Memory B cell (primary cell): ENCODE results near the gene RSPO1.
"Not testable (repeated sequence)": the region's sequence is repeated elsewhere in the genome, so short reads cannot be mapped to it uniquely, and the experiment has no call there.

Experiments used
- ATAC-seq: fragments of 150-1000 bp; cut with Tn5 transposase; 2 replicates; pipeline ENCODE4 v1.10.0; 2021; ENCODE audit warnings: low read depth, mild to moderate bottlenecking, moderate library complexity
- DNase-seq, 2 donors: peaks; one replicate each; pipeline ENCODE4 v3.0.0; 2022; ENCODE audit warnings: low spot score in 2 of 2
- H3K27ac Mint-ChIP-seq: one replicate; pipeline ENCODE4 v1.8.0; 2022; ENCODE audit warnings: mild to moderate bottlenecking, moderate library complexity, mixed read lengths
- H3K27me3 Mint-ChIP-seq: one replicate; pipeline ENCODE4 v1.8.0; 2022; ENCODE audit warnings: mixed read lengths
- H3K36me3 Mint-ChIP-seq: one replicate; pipeline ENCODE4 v1.8.0; 2022; ENCODE audit warnings: mild to moderate bottlenecking, mixed read lengths
- H3K4me1 Mint-ChIP-seq: one replicate; pipeline ENCODE4 v1.8.0; 2022; ENCODE audit warnings: mixed read lengths
- H3K4me3 Mint-ChIP-seq: one replicate; pipeline ENCODE4 v1.8.0; 2022; ENCODE audit warnings: mild to moderate bottlenecking, moderate library complexity, mixed read lengths
- H3K9me3 Mint-ChIP-seq: one replicate; pipeline ENCODE4 v1.8.0; 2022; ENCODE audit warnings: mixed read lengths

Gene RSPO1, protein sequence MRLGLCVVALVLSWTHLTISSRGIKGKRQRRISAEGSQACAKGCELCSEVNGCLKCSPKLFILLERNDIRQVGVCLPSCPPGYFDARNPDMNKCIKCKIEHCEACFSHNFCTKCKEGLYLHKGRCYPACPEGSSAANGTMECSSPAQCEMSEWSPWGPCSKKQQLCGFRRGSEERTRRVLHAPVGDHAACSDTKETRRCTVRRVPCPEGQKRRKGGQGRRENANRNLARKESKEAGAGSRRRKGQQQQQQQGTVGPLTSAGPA

DNA sequence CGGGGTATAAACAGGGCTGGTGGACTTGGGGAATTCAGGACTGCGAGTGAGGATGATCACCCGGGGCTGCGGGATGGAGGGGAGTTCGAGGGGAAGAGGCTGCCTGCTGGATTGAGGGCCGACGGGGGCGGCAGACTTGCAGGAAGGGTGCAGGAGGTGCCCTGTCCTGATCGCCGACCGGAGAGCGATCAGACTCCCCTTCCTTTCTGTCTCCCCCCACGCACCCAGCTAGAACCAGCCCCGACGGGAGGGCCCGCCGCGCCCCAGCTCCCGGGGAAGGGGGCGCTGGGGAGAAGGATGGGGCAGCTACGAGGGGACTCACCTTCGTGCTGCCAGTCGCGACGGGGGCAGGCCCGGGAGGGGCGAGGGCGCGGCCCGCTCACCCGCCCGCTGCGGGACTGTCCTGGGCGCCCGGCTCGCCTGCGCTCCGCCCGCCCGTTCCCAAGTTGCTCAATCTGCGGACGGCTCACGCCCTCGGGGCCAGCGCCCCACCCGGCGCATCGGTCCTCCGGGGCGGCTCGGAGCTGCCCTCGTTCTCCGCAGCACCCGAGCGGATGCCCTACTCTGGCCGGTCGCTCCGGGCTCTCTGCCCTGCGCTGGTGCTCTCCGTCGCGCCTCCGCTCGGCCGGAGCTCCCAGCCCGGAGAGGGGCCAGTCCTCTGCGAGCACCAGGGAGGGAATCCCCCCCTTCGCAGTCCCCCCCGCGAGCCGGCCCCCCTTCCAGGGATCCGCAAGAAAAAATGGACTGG, at the start of gene RSPO1:
RSPO1 (minus strand) TSS at position 649 of the 748 bp plus-strand sequence. CDS start 5,231 bp downstream, outside the sequence.
- Mint-ChIP-seq H3K4me1 (peaks cover 8% of the 10 kb centered on the region), H3K27me3 (peaks cover 48% of the 10 kb centered on the region), H3K4me3 (peak within 1 kb of the TSS; percentile 35), H3K9me3 (no peaks in the 10 kb centered on the region), H3K36me3 (no peaks in the 10 kb centered on the region), H3K27ac (no peak within 1 kb of the TSS)
- DNase-seq (no peak), ATAC-seq (no peak)

DNA sequence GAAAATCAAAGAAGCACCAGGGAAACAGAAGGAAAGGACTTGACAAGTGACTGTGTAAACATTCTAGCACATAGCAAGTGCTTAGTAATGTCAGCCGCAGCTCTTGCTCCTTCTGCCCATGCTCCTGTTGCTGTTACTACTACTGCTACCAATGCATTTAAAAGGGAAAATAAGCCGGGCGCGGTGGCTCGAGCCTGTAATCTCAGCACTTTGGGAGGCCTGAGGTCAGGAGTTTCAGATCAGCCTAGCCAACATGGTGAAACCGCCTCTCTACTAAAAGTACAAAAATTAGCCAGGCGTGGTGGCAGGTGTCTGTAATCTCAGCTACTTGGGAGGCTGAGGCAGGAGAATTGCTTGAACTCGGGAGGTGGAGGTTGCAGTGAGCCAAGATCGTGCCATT, 49.5 kb upstream of the RSPO1 start:
- H3K9me3 Mint-ChIP-seq, H3K4me3 Mint-ChIP-seq, DNase-seq, ATAC-seq, H3K27me3 Mint-ChIP-seq, H3K4me1 Mint-ChIP-seq: not testable (repeated sequence)
- H3K27ac Mint-ChIP-seq, result peak overlapping the region; percentile 33
- H3K36me3 Mint-ChIP-seq, result peaks cover 29% of the 10 kb centered on the region

DNA sequence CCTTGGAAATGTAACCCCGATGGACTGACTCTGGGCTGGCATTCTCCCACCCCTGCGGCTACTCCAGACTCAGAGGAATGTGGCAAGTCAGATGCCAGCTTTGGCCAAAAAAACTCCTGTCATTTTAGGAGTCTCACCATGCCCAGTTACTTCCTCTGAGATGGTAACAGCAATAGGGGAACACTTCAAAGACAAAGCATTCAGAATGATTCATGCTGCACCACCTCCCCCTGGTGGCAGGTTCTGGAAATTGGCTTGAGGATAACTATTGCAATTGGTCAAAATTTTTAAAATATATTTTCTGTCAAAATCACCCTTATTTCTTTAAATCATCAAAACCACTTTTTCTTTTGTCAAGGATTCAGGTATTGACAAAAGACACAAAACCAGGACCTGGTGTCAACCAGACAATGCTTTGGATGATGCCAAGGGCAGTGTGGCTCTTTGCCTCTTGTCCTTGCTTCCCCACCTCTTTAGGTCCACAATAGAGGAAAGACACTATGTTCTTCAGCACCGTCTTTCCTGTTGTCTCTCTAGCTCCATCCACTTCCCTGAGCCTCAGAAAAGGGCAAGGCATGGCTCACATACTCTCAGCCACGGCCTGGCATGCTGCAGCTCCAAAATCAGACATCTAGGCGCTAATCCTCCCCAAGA, 47.8 kb upstream of the RSPO1 start:
- DNase-seq (peak; percentile 75 to 84), ATAC-seq (peak; percentile 89)
- Mint-ChIP-seq H3K4me1 (no peaks in the 10 kb centered on the region), H3K27ac (peak overlapping the region; percentile 45), H3K36me3 (peaks cover 24% of the 10 kb centered on the region), H3K27me3 (no peaks in the 10 kb centered on the region), H3K9me3 (no peaks in the 10 kb centered on the region), H3K4me3 (no peak overlapping the region)

DNA sequence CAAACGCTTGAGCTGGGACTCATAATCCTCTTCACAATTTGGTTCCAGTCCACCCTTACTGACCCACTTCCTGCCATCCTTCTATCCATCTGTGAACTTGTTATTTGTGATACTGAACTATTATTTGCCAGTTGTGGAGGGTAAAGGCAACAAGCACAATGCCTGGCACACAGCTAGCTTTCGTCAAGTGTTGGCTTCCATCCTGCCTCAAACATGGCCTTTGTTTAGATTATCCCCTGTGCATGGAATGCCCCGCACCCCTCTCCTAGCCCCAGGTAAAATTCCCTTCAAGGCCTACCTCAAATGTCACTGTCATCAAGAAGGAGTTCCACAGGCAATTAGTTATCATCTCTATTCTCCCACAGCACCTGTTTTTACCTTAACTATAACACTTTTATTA, 46.2 kb upstream of the RSPO1 start:
- DNase-seq, result no peak
- H3K9me3 Mint-ChIP-seq, result no peaks in the 10 kb centered on the region
- H3K27me3 Mint-ChIP-seq, result no peaks in the 10 kb centered on the region
- no peak overlapping the region for H3K4me3 Mint-ChIP-seq
- H3K36me3 Mint-ChIP-seq, result peaks cover 22% of the 10 kb centered on the region
- peaks cover 11% of the 10 kb centered on the region for H3K4me1 Mint-ChIP-seq
- no peak for ATAC-seq
- no peak overlapping the region for H3K27ac Mint-ChIP-seq

DNA sequence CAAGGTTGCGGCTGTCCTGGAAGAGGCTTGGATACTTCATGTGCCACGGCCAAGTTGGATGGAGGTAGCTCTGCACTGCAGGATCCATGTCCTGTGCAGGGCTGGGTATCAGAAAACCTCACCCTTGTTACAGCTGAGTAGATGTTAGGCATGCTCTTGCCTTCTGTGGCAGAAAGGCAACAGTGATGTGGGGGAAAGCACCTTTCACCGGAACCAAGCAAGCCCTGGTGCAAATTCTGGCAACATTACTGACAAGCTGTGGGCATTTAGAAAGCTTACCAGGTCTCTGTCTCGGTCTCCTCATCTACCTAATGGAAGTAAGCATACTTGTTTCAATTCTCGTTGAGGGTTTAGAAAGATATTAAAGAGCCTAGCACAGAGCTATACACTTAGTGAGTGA, 43.1 kb upstream of the RSPO1 start:
- ATAC-seq, result no peak
- peaks cover 6% of the 10 kb centered on the region for H3K36me3 Mint-ChIP-seq
- H3K27ac Mint-ChIP-seq, result no peak overlapping the region
- H3K9me3 Mint-ChIP-seq, result no peaks in the 10 kb centered on the region
- H3K4me3 Mint-ChIP-seq, result no peak overlapping the region
- no peak for DNase-seq
- no peaks in the 10 kb centered on the region for H3K27me3 Mint-ChIP-seq
- H3K4me1 Mint-ChIP-seq, result peaks cover 20% of the 10 kb centered on the region

DNA sequence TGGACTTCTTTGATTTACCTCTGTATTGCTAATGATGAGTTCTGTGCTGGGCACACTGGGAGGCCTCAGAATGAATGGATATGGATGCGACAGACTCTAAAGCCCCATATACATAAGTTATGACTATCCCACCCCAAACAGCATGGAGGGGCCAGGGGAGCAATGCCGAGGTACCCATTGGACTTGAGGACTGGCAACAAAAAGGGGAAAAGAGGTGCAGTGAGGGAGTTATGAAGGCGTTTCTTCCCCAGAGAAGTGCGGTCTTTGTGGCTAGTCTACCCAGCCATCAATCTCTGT, 42.4 kb upstream of the RSPO1 start:
- no peak for ATAC-seq
- no peak overlapping the region for H3K4me3 Mint-ChIP-seq

DNA sequence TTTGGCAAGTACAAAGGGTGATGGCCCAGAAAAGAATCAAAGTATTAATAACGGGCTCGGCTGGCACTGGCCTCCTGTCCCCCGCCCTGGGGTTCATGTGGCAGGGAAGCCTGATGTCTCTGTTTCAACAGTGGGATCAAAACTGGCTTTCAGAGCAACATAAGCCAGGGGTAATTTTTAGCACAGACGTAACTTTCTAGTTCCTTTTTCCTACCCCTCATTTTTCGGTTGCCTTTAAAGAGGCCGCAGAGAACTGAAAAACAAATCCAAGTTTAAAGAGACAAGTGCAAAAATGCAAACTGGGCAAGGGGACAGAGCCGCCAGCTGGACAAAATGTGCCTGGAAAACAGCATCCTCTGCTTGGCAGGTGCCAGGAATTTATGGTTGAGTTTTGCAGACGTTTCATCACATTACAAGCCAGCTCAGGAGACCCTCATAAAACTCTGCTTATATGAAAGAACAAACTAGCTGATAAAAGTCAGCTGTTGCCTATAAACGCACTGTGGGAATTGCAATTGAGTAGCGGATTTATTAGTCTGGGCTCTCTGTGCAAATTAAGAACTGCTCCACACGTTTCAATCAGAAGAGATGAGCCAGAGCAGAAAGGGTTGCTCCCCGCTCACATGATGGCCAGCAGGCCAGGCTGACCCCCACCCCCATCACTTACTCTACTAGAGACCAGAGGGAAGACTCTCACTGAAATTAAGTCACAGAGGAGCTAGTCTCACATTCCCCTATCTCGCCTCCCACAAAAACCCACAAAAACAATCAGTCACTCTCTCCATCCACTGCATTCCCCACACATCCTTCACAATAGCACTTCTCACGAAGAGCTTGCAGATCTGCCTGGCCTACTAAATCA, 41.8 kb upstream of the RSPO1 start:
- Mint-ChIP-seq H3K36me3 (peaks cover 4% of the 10 kb centered on the region), H3K4me3 (peak overlapping the region; percentile 16), H3K27ac (peak overlapping the region; percentile 79), H3K4me1 (peaks cover 20% of the 10 kb centered on the region), H3K9me3 (no peaks in the 10 kb centered on the region), H3K27me3 (peaks cover 2% of the 10 kb centered on the region)
- ATAC-seq, result peak; percentile 48
- DNase-seq, result no peak

More for the DNA sequence above, 42.4 kb upstream of the RSPO1 start:
- H3K36me3 Mint-ChIP-seq, result peaks cover 4% of the 10 kb centered on the region
- H3K9me3 Mint-ChIP-seq, result no peaks in the 10 kb centered on the region
- H3K27me3 Mint-ChIP-seq, result no peaks in the 10 kb centered on the region
- no peak for DNase-seq
- H3K27ac Mint-ChIP-seq, result no peak overlapping the region
- peaks cover 20% of the 10 kb centered on the region for H3K4me1 Mint-ChIP-seq

DNA sequence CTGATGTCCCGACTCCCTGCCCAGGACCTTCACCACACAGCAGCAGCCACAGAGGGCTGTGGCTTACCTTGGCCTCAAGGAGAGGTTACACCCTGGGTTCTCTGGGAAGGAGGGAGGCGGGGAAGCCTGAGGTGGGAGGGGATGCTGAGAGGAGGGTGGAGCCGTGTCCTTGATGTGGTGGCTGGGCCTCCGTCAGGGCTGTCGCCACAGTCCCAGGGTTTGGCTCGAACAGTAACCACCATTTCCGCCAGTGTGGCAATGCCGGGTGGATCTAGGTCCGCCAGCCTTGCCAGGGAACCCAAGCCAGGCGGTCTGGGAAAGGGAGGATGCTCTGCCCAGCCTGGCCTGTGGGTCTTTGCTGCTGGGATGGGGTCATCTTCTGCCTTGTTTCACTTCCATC, 39.2 kb upstream of the RSPO1 start:
- ATAC-seq, result no peak
- Mint-ChIP-seq H3K4me3 (no peak overlapping the region), H3K27ac (no peak overlapping the region)

DNA sequence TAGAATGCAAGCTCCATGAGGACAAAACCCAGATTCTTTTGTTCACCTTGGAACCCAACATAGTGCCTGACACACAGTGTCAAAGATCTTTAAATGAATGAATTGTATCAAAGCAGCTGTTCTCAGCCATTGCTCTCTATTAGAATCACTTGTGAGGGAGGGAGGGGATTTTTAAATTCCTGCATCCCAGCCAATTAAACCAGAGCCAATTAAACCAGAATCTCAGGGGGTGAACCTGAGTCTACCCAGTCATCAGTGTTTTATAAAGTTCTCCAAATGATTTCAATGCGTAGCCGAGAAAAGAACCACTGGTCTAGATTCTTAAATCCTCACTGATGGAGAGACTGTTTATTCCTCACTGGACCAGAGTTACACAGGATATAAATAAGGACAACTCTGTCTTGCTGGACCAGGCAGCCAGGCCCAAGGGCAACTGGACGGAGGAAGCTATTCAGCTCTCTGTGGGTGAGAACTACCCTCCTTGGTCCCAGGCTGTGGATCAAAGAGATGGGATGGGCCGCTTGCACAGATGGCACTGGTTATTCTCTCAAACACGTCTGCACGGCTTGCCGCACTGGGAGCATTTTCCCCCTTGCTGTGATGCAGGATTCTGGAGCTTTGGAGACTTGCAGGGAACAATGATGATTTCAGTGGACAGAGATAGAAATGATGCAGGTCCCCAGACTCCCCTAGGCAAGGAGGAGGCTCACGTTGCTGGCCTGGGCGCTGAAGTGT, 37.6 kb upstream of the RSPO1 start:
- H3K27ac Mint-ChIP-seq, result no peak overlapping the region
- no peak for ATAC-seq
- H3K27me3 Mint-ChIP-seq, result peaks cover 5% of the 10 kb centered on the region
- no peaks in the 10 kb centered on the region for H3K36me3 Mint-ChIP-seq
- no peak overlapping the region for H3K4me3 Mint-ChIP-seq
- DNase-seq, result no peak
- peaks cover 20% of the 10 kb centered on the region for H3K4me1 Mint-ChIP-seq
- no peaks in the 10 kb centered on the region for H3K9me3 Mint-ChIP-seq

More for the DNA sequence above, 39.2 kb upstream of the RSPO1 start:
- Mint-ChIP-seq H3K27me3 (peaks cover 5% of the 10 kb centered on the region), H3K4me1 (peaks cover 20% of the 10 kb centered on the region), H3K36me3 (no peaks in the 10 kb centered on the region), H3K9me3 (no peaks in the 10 kb centered on the region)
- no peak for DNase-seq

DNA sequence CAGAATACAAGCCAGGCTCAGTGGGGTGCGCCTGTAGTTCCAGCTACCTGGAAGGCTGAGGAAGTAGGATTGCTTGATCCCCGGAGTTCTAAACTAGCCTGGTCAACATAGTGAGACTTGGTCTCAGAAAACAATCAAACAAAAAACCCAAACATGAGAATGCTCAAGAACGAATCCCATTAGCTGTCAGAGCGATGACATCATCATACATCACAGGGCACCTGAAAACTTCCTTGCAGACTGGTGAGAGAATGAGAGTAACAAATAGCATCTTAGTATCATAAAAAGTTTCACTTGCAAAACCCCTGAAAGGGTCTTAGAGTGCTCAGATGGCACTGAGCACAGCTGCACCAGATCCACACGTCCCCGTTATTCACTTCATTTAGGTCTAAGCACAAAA, 36.6 kb upstream of the RSPO1 start:
- DNase-seq (no peak), ATAC-seq (no peak)
- H3K27me3 Mint-ChIP-seq, result peaks cover 5% of the 10 kb centered on the region
- no peaks in the 10 kb centered on the region for H3K36me3 Mint-ChIP-seq
- no peaks in the 10 kb centered on the region for H3K9me3 Mint-ChIP-seq
- H3K4me1 Mint-ChIP-seq, result peaks cover 12% of the 10 kb centered on the region
- H3K27ac Mint-ChIP-seq, result no peak overlapping the region
- no peak overlapping the region for H3K4me3 Mint-ChIP-seq

DNA sequence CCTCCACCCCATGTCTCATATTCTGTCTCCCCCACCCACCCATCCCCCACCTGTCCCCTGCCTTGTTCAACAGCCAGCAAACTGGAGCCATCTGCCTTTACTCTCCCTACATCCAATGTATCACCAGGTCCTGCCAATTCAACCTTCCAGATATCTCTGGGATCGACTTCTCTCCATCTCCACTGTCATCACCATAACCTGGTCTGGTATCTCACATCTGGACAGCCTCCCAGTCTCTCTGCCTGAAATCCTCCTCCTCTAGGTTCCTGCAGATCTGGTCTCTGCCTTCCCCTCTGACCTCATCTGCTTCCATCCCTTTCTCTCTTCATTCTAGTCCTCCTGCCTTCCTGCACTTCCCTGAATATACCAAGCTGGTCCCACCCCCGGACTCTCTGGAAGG, 35.4 kb upstream of the RSPO1 start:
- H3K4me1 Mint-ChIP-seq, result peaks cover 2% of the 10 kb centered on the region
- no peaks in the 10 kb centered on the region for H3K36me3 Mint-ChIP-seq
- no peaks in the 10 kb centered on the region for H3K9me3 Mint-ChIP-seq
- ATAC-seq, result no peak
- H3K27me3 Mint-ChIP-seq, result peaks cover 5% of the 10 kb centered on the region
- DNase-seq, result no peak
- no peak overlapping the region for H3K4me3 Mint-ChIP-seq
- H3K27ac Mint-ChIP-seq, result no peak overlapping the region

DNA sequence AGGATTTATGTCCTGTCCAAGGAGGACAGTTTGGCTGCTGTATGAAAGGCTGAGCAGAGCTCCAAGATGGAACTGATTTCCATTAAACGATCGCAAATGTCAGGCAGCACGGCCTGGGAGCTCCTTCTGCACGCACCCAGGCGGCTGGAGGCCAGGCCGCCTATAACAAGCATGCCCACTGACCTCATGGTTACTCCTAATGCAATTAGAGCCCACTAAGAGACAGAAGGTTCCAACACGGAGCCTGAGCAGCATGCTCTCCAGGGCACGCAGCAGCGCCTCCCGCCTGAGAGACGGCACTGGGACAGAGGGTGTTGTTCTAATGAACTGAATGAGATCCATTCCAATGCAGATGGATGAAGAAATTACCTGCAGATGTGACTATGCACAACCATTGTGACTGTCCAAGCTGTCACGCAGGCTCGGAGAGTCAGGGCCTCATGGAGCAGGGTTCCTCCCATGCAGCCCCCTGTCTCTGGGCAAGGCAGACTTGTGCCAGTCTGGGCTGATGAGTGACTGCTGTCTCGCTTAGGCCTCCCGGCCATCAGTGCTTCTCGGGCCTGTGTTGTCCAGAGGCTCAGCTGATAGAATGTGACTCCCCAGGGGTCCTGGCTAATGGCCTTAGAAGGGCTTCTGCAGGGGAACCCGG, 32.5 kb upstream of the RSPO1 start:
- DNase-seq (no peak), ATAC-seq (no peak)
- peaks cover 5% of the 10 kb centered on the region for H3K27me3 Mint-ChIP-seq
- no peaks in the 10 kb centered on the region for H3K36me3 Mint-ChIP-seq
- H3K4me1 Mint-ChIP-seq, result no peaks in the 10 kb centered on the region
- H3K27ac Mint-ChIP-seq, result no peak overlapping the region
- no peak overlapping the region for H3K4me3 Mint-ChIP-seq
- no peaks in the 10 kb centered on the region for H3K9me3 Mint-ChIP-seq

DNA sequence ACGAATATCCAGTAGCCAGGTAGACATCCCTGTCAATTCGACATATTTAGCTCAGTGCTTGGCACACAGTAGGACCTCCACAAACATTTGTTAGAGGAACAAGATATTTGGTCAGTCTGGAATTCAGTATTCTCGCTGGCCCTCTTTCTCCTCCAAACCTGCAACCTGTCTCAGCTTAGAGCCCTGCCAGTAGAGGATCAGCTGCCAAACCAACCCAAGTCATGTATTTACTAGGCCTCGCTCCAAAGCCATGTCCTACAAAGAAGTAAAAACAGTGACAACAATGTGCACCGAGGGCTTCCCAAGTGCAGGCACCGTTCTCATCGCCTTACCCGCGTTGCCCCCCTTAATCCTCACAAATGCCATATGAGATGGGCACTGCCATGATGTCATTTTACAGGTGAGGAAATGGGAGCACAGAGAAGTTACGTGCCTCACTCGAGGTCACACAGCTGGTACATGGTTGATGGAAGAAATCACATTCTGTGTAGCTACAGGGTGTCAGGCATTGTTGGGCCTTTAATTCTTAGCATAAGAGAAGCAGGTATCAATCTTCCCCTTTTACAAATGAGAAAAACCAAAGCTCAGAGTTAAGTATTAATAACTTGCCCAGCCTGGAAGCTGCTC, 31.7 kb upstream of the RSPO1 start:
- Mint-ChIP-seq H3K4me1 (no peaks in the 10 kb centered on the region), H3K36me3 (no peaks in the 10 kb centered on the region), H3K4me3 (no peak overlapping the region), H3K9me3 (no peaks in the 10 kb centered on the region), H3K27ac (no peak overlapping the region), H3K27me3 (peaks cover 2% of the 10 kb centered on the region)
- DNase-seq, result no peak
- ATAC-seq, result no peak
